SU-DHL-6 (cell line): ENCODE data around the gene TMEM204.

Source experiments
- CTCF ChIP-seq: fragments of 200-600 bp; sonication (generic); IDR thresholded peaks from one replicate; pipeline ENCODE4 v1.5.1; 2017; ENCODE audit warnings: antibody characterized with exemption, mild to moderate bottlenecking, low read length, moderate library complexity; ENCODE audit not compliant: insufficient read depth, poor library complexity, severe bottlenecking
- EZH2phosphoT487 ChIP-seq: fragments of 200-600 bp; sonication (generic), shearing (Covaris generic); conservative IDR thresholded peaks from 2 replicates; pipeline ENCODE4 v1.6.1; 2018; ENCODE audit warnings: mild to moderate bottlenecking, antibody characterized with exemption, low read length, moderate library complexity, mixed read lengths

GRCh38 chr16:1532771-1533170 is 695 bp upstream of the TMEM204 start:
- no peak for TF ChIP-seq CTCF
- TF ChIP-seq EZH2phosphoT487 = no peak
